Stomach smooth muscle (tissue), 2 donors: ENCODE results near the gene MAPK11.

Experiments used
- H3K27ac ChIP-seq: one replicate; pipeline ENCODE4 v1.7.0; 2013; ENCODE audit warnings: mild to moderate bottlenecking, low read length, inconsistent platforms
- H3K27me3 ChIP-seq, 2 donors: one replicate each; pipeline ENCODE4 v1.7.0; 2013; ENCODE audit warnings: low read length in 2 of 2; ENCODE audit not compliant: insufficient read depth in 2 of 2, control insufficient read depth in 1 of 2
- H3K36me3 ChIP-seq, 2 donors: one replicate each; pipeline ENCODE4 v1.7.0; 2013; ENCODE audit warnings: low read length in 2 of 2; ENCODE audit not compliant: control insufficient read depth in 2 of 2, insufficient read depth in 2 of 2
- H3K4me1 ChIP-seq: one replicate; pipeline ENCODE4 v1.7.0; 2013; ENCODE audit warnings: low read length; ENCODE audit not compliant: control insufficient read depth, insufficient read depth
- H3K4me3 ChIP-seq, 2 donors: one replicate each; pipeline ENCODE4 v1.7.0; 2013; ENCODE audit warnings: low read length in 2 of 2
- H3K9ac ChIP-seq, 2 donors: one replicate each; pipeline ENCODE4 v1.7.0; 2013; ENCODE audit warnings: low read length in 2 of 2, mild to moderate bottlenecking in 1 of 2
- H3K9me3 ChIP-seq, 2 donors: one replicate each; pipeline ENCODE4 v1.7.0; 2013; ENCODE audit warnings: low read length in 2 of 2; ENCODE audit not compliant: control insufficient read depth in 2 of 2
- donor health status: healthy.
- donor health status: Pancreatic carcinoma.

The MAPK11 gene

GRCh38 chr22:50269970-50270665, at the start of gene MAPK11:
Gene MAPK11 (minus strand): TSS chr22:50270380. CDS start chr22:50270292, 88 bp downstream.
- Histone ChIP-seq H3K4me3 (peak within 1 kb of the TSS; percentile 60 to 70), H3K4me1 (peaks cover 53% of the 10 kb centered on the region), H3K9ac (peak within 1 kb of the TSS in 1 of 2 donors; percentile 22)

DNA sequence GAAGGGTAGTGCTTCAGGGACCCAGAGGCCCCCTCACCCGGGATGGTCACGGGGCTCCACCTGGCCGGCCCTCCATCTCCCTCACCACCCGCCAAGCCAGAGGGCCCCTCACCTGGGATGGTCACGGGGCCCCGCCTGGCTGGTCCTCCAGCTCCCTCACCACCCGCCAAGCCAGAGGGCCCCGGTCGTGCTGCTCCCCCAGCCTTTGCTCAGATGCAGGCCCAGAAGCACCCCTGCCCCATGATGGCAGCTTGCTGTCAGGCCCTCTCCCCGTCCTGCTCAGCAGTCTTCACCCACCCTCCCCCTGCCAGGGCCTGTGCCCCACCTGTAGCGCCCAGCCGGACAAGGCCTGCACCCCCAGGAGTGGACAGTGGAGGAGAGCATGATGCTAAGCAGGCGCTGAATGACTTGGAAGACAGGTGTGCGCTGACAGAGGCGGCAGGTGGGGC, 49.3 kb upstream of the MAPK11 start:
- no peaks in the 10 kb centered on the region for H3K4me1 ChIP-seq
- H3K9ac ChIP-seq, result no peak overlapping the region
- H3K27ac ChIP-seq, result no peak overlapping the region
- no peaks in the 10 kb centered on the region for H3K9me3 ChIP-seq
- no peaks in the 10 kb centered on the region for H3K27me3 ChIP-seq
- no peak overlapping the region for H3K4me3 ChIP-seq
- H3K36me3 ChIP-seq, result no peaks in the 10 kb centered on the region

More at GRCh38 chr22:50269970-50270665, at the start of gene MAPK11:
- peak within 1 kb of the TSS; percentile 37 for H3K27ac ChIP-seq
- peaks cover 0 to 10% of the 10 kb centered on the region in 2 donors for H3K27me3 ChIP-seq
- H3K36me3 ChIP-seq, result peaks cover 0 to 2% of the 10 kb centered on the region in 2 donors
- H3K9me3 ChIP-seq, result no peaks in the 10 kb centered on the region

DNA sequence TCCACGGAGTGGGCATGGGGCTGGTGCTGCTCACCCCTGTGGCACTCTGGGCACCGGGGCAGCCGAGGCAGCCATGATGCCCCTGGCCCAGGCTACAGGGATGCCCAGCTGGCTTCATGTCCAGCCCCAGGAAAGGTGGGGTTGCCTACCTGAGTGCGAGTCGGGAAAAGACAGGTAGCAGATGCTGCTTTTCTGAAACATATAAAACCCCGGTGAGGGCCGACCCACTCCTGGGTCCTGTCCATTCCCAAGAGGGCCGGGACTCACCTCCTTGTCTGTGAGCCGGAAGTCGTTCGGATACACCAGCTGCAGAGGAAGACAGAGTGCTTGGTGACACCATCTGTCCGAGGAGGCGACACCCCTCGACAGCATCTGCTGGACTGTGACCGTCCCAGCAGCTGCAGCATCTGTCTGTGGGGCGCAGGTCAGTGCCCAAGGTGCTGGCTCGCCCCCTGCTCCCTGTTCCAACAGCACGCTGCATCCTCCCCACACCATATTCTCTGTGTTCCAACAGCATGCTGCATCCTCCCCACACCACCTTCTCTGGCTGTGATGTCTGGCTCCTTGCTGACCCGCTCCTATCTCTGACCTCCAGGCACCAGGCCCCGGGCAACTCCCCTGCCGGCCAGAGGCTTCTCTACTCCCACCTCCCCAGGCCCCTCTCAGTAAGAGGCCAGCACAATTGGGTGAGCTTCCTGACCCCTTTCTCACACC, 48.7 kb upstream of the MAPK11 start:
- no peak overlapping the region for H3K27ac ChIP-seq
- no peaks in the 10 kb centered on the region for H3K27me3 ChIP-seq
- H3K4me3 ChIP-seq, result no peak overlapping the region
- H3K4me1 ChIP-seq, result peaks cover 3% of the 10 kb centered on the region
- H3K36me3 ChIP-seq, result no peaks in the 10 kb centered on the region
- H3K9me3 ChIP-seq, result no peaks in the 10 kb centered on the region
- no peak overlapping the region for H3K9ac ChIP-seq

DNA sequence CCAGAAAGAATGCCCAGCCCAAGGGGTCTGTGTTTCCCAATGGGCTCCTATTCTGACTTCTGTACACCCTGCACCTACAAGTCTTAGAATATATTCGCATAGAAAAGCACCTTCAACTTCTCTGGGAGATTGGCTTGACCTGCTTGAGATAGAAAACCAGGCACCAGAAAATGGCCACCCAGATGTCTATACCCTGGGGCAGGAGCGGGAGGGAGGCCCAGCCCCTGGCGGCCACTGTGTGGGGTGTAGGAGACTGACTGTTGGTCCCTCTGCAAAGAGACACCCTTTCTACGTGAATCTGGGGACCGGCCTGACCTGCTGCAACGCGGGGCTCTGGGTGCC, 48.1 kb upstream of the MAPK11 start:
- Histone ChIP-seq H3K9ac (no peak overlapping the region), H3K36me3 (no peaks in the 10 kb centered on the region), H3K27ac (no peak overlapping the region), H3K4me3 (no peak overlapping the region), H3K4me1 (peaks cover 3% of the 10 kb centered on the region), H3K27me3 (no peaks in the 10 kb centered on the region), H3K9me3 (no peaks in the 10 kb centered on the region)

- Histone ChIP-seq H3K27me3 (no peaks in the 10 kb centered on the region), H3K27ac (no peak overlapping the region), H3K4me3 (no peak overlapping the region), H3K36me3 (no peaks in the 10 kb centered on the region), H3K9ac (no peak overlapping the region), H3K9me3 (no peaks in the 10 kb centered on the region), H3K4me1 (peaks cover 3% of the 10 kb centered on the region)
Observed at GRCh38 chr22:50317674-50318073, 47.5 kb upstream of the MAPK11 start.

DNA sequence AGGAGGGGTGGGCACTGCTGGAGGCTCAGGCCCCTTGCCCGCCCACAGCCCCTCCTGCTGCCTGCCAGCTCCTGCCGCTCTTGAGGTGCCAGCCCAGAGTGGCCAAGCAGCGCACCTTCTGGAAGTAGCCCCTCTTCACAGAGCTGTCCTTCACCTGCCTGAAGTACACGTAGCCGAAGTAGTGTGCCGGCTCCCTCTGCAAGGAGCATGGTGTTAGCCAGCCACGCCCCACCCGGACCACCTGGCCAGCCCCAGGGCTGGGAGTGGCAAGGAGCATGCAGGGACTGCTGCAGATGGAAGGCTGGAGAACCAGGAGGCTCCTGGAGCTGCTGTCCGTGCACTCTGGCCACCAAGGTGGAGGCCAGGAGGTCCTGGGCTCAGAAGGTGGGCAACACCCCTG, 47.0 kb upstream of the MAPK11 start:
- no peaks in the 10 kb centered on the region for H3K27me3 ChIP-seq
- H3K9me3 ChIP-seq, result no peaks in the 10 kb centered on the region
- H3K4me1 ChIP-seq, result peaks cover 3% of the 10 kb centered on the region
- no peak overlapping the region for H3K27ac ChIP-seq
- no peak overlapping the region for H3K9ac ChIP-seq
- H3K36me3 ChIP-seq, result no peaks in the 10 kb centered on the region
- no peak overlapping the region for H3K4me3 ChIP-seq

DNA sequence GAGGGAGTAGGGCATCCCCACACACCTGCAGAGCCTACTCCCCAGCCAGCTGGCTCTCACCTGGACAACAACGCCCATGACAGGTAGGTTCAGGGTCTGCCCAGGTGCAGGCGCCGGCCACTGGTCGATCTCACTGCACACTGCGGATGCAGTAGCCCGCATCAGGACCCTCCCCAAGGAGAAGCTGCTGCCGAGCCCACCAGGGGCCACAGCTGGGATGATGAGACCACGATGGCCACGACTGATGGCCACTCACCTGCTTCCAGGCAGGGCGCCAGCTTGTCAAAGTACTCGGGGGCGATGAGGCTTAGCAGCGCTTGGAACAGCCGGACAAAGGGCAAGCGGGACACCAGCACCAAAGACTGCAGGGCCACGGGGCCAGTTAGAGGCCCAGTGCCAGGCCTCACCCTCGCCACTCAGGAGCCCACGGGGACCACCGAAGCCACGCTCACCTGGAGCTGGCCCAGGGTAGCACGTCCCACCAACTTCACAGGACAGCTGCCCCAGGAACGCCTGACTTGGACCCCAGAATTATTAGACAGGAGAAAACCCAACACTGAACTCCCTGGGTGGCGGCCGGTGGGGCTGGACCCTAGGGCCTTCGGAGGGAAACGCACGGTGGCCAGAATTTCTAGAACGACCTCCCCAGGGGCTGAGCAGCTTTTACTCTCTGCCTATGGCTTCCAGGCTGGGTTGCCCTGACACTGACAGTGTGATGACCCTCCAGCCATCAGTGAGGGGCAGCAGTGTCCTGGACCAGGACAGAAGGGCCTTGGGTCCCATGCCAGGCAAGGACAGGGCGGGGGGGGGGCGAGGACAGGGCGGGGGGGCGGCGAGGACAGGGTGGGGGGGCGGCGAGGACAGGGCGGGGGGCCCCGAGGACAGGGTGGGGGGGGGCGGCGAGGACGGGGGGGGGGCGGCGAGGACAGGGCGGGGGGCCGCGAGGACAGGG, 46.2 kb upstream of the MAPK11 start:
- Histone ChIP-seq H3K9ac (no peak overlapping the region), H3K9me3 (no peaks in the 10 kb centered on the region), H3K4me1 (peaks cover 3% of the 10 kb centered on the region), H3K4me3 (no peak overlapping the region), H3K27me3 (no peaks in the 10 kb centered on the region), H3K36me3 (no peaks in the 10 kb centered on the region), H3K27ac (no peak overlapping the region)

GRCh38 chr22:50315289-50316113, 45.3 kb upstream of the MAPK11 start:
- no peaks in the 10 kb centered on the region for H3K9me3 ChIP-seq
- H3K4me1 ChIP-seq, result peaks cover 3% of the 10 kb centered on the region
- H3K4me3 ChIP-seq, result no peak overlapping the region
- no peaks in the 10 kb centered on the region for H3K36me3 ChIP-seq
- H3K27me3 ChIP-seq, result no peaks in the 10 kb centered on the region
- H3K9ac ChIP-seq, result no peak overlapping the region
- no peak overlapping the region for H3K27ac ChIP-seq

DNA sequence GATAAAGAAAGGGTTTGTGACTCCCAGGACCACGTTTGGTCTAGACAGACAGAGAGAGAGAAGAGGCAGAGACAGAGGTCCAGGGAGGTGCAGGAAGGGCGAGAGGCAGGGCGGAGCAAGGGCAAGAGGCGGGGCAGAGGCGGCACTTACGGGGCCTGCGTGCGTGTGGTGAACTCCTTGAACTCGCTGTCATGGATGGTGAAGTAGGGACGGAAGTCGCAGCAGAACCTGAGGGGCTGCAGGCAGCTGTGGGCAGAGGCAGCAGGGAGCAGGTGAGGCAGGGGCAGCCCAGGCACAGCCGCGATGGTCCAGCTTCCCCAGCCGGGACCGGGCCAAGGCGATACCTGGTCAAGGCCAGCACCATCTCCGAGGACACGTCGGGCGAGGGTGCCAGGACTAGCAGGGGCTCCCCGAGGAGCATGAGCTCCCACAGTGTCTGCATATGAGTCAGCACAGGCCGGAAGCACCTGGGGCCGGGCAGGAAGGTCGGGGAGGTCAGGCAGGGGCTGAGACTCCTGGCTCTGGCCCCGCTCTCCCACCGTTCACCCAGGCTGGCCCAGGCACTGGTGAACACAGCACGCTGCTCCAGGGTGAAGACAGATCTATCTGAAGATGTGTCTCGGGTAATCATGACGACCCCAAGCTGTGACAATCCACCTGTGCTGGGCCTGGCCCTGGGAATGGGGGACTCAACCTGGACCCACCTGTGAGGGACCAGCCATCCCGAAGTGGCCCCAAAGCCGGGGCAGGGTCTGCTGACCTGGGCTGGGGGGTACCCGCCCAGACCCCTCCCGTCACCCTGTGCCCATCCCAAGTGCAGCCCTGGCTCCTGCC, 44.5 kb upstream of the MAPK11 start:
- no peak overlapping the region for H3K27ac ChIP-seq
- peaks cover 3% of the 10 kb centered on the region for H3K4me1 ChIP-seq
- no peaks in the 10 kb centered on the region for H3K27me3 ChIP-seq
- H3K9ac ChIP-seq, result no peak overlapping the region
- H3K4me3 ChIP-seq, result no peak overlapping the region
- H3K9me3 ChIP-seq, result no peaks in the 10 kb centered on the region
- H3K36me3 ChIP-seq, result no peaks in the 10 kb centered on the region
